Measurements from ENCODE around the gene COL9A1. TPM values are rescaled to one million over a fixed set of nuclear protein-coding genes. Genes with fewer than 3 reads are reported as not detected.

The COL9A1 gene
- total RNA-seq, 1 donor from 2014 or later: 0.27 TPM

DNA sequence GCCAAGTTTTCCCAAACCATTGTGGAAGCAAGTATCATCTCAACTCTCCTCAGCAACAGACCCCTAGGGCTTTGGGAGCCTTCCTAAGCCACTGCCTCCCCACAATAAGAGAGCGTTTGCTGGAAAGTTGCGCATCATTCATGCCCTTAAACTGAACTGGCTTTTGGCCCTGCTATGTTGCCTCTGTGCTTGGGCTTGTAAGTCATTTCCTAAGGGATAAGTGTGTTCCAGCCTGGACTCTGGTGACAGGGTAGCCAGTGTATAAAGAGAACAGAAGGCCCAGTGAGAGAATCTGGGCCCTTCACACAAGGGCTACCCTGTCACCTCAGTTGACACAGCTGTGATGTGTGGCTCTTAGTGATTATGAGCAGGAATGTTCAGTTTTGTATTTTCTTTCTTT, 77.8 kb downstream of the COL9A1 start:
- Mint-ChIP-seq H3K4me1 (ENCODE audit: low read depth) (no peaks in the 10 kb centered on the region), H3K27me3 (ENCODE audit: low read depth) (peaks cover 11% of the 10 kb centered on the region), H3K9me3 (ENCODE audit: low read depth) (no peaks in the 10 kb centered on the region), H3K36me3 (ENCODE audit: low read depth) (no peaks in the 10 kb centered on the region), H3K27ac (ENCODE audit: unreplicated experiment) (no peak overlapping the region), H3K4me3 (ENCODE audit: unreplicated experiment) (no peak overlapping the region)
- DNase-seq (ENCODE audit: low spot score): no peak
- TF ChIP-seq, protein P1, sequence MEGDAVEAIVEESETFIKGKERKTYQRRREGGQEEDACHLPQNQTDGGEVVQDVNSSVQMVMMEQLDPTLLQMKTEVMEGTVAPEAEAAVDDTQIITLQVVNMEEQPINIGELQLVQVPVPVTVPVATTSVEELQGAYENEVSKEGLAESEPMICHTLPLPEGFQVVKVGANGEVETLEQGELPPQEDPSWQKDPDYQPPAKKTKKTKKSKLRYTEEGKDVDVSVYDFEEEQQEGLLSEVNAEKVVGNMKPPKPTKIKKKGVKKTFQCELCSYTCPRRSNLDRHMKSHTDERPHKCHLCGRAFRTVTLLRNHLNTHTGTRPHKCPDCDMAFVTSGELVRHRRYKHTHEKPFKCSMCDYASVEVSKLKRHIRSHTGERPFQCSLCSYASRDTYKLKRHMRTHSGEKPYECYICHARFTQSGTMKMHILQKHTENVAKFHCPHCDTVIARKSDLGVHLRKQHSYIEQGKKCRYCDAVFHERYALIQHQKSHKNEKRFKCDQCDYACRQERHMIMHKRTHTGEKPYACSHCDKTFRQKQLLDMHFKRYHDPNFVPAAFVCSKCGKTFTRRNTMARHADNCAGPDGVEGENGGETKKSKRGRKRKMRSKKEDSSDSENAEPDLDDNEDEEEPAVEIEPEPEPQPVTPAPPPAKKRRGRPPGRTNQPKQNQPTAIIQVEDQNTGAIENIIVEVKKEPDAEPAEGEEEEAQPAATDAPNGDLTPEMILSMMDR (IDR thresholded peaks at IDR 0.05): no peak

DNA sequence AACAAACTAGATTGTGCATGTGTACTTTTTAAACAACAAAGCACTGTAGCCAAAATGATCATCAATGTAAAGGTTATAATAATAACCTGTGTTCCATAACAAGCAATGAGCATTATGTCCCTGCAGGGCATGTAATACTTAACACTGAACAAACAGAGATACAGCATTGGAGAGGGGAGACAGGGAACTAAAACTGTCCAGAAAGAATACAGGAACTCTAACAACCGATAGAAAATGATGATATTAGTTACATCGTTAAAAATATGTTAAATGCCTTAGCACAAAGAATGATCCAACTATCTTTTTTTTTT, 80.5 kb downstream of the COL9A1 start:
- Mint-ChIP-seq H3K4me3 (ENCODE audit: unreplicated experiment) (no peak overlapping the region), H3K9me3 (ENCODE audit: low read depth) (no peaks in the 10 kb centered on the region), H3K27me3 (ENCODE audit: low read depth) (peaks cover 16% of the 10 kb centered on the region), H3K36me3 (ENCODE audit: low read depth) (no peaks in the 10 kb centered on the region), H3K27ac (ENCODE audit: unreplicated experiment) (no peak overlapping the region), H3K4me1 (ENCODE audit: low read depth) (no peaks in the 10 kb centered on the region)
- DNase-seq (ENCODE audit: low spot score): no peak
- TF ChIP-seq, protein P1 (IDR thresholded peaks at IDR 0.05): no peak

DNA sequence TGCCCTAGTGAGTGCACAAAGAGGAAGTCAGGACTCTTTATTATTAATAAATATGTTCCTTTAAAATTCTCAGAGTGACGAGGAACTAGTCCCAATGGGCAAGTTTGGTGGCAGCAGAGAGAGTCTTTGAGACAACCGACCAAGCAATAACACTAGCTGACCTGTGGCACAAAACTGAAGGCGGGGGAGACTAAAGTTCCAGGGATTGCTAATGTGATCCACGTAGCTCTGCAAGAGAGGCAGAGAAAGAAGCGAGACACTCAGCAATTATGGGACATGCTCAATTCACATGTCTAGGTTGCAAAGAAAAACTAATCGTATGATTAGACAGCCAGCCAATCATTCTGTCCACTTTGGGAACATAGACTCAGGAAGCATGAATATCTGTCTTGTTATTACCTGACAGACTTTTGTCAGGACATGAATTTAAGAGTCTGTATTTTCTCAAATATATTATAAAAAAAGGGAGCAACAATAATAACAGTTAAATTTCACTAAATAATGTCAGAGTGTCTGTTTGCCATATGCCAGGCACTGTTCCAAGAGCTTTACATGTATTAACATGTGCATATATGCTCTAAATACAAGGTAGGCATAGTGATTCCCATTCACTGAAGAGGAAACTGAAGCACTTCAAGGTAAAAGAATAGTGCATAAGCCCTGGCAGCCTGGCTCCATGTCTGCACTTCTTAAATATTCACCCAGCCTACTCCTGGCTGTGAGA, 81.0 kb downstream of the COL9A1 start:
- no peaks in the 10 kb centered on the region for H3K36me3 Mint-ChIP-seq (ENCODE audit: low read depth)
- peaks cover 20% of the 10 kb centered on the region for H3K27me3 Mint-ChIP-seq (ENCODE audit: low read depth)
- no peaks in the 10 kb centered on the region for H3K9me3 Mint-ChIP-seq (ENCODE audit: low read depth)
- DNase-seq (ENCODE audit: low spot score): no peak
- no peak overlapping the region for H3K4me3 Mint-ChIP-seq (ENCODE audit: unreplicated experiment)
- no peaks in the 10 kb centered on the region for H3K4me1 Mint-ChIP-seq (ENCODE audit: low read depth)
- TF ChIP-seq, protein P1 (IDR thresholded peaks at IDR 0.05): no peak
- no peak overlapping the region for H3K27ac Mint-ChIP-seq (ENCODE audit: unreplicated experiment)

DNA sequence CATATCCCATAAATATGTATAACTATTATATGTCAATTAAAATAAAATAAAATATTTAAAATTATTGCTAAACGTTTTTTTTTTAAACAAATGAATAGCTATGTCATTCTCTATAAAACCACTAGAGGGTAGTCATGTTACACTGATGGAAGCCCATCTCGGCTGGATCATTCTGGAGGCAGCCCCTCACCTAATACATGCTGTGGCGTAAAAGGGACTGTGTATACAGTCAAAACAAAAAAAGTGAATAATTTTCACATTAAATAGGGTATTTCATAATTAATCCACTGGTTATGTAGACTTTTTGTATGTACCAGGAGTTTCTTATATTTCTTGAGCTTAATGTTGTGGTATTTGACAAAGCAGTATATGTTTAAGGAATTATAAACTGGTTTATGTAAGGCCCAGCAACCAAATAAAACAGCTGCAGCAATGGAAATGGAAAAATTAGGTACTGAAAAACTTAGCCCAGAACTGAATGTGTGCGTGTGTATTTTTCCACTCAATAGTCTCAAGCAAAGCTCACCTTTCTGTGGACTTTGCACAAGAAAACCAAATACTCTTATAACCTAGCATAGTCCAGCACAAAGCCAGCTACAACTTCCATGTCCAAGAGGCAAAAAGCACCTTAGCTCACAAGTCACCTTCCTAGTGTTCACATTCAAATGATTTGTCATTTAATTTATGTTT, 81.7 kb downstream of the COL9A1 start:
- no peak overlapping the region for H3K27ac Mint-ChIP-seq (ENCODE audit: unreplicated experiment)
- TF ChIP-seq, protein P1 (IDR thresholded peaks at IDR 0.05): peak; percentile 98
- H3K27me3 Mint-ChIP-seq (ENCODE audit: low read depth): peaks cover 24% of the 10 kb centered on the region
- no peak for DNase-seq (ENCODE audit: low spot score)
- no peaks in the 10 kb centered on the region for H3K9me3 Mint-ChIP-seq (ENCODE audit: low read depth)
- H3K4me3 Mint-ChIP-seq (ENCODE audit: unreplicated experiment): no peak overlapping the region
- no peaks in the 10 kb centered on the region for H3K4me1 Mint-ChIP-seq (ENCODE audit: low read depth)
- no peaks in the 10 kb centered on the region for H3K36me3 Mint-ChIP-seq (ENCODE audit: low read depth)

DNA sequence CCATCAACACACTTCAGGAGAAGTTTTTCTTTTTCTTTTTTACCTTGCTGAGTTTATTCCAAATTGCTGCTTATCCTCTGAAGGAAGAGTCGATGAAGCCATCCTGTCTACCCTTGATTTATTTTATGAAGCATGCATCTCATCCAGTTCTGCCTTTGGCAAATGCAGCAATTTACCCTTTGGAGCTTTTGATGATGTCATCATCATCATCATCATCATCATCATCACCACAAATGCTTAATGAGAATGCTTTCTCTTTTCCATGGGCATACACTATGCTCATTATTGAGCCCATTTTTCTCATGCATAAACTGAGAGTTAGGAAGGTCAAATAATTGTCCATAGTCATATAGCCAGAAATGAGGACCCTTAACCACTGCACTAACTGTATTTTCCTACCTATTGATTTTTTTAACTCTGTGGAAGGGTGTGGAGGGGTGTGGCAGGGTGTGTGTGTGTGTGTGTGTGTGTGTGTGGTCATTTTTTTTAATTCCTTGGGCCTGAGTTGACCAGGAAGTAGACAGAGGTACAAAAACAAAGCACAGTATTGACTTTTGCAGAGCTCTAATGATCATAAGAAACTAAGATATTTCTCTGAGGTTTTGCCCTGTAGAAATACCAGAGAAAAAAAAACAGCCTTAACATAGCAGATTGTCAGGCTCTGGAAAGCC, 82.8 kb downstream of the COL9A1 start:
- Mint-ChIP-seq H3K27ac (ENCODE audit: unreplicated experiment) (no peak overlapping the region), H3K4me3 (ENCODE audit: unreplicated experiment) (no peak overlapping the region), H3K27me3 (ENCODE audit: low read depth) (peaks cover 25% of the 10 kb centered on the region), H3K4me1 (ENCODE audit: low read depth) (no peaks in the 10 kb centered on the region), H3K9me3 (ENCODE audit: low read depth) (no peaks in the 10 kb centered on the region), H3K36me3 (ENCODE audit: low read depth) (no peaks in the 10 kb centered on the region)
- TF ChIP-seq, protein P1 (IDR thresholded peaks at IDR 0.05): no peak
- no peak for DNase-seq (ENCODE audit: low spot score)
